Ammon's horn (tissue), 1 donor: ENCODE results near the gene FRRS1.
"Not testable (repeated sequence)": the region's sequence is repeated elsewhere in the genome, so short reads cannot be mapped to it uniquely, and the experiment has no call there.

Source experiments
- DNase-seq: peaks from one replicate; pipeline ENCODE4 v3.0.0-alpha.2; 2016; ENCODE audit warnings: low spot score

The FRRS1 gene

GRCh38 chr1:99766378-99766800 is at the start of gene FRRS1:
FRRS1 (minus strand) TSS chr1:99766635; CDS start chr1:99748768, 17,867 bp downstream.
- peak; percentile 63 for DNase-seq

GRCh38 chr1:99814373-99814900 is 48.0 kb upstream of the FRRS1 start:
- DNase-seq = no peak

- DNase-seq = no peak
Measured at GRCh38 chr1:99811747-99812146, 45.3 kb upstream of the FRRS1 start.

GRCh38 chr1:99811075-99811474 is 44.6 kb upstream of the FRRS1 start:
- no peak for DNase-seq

GRCh38 chr1:99808391-99809115 is 42.1 kb upstream of the FRRS1 start:
- DNase-seq = peak; percentile 83

GRCh38 chr1:99806882-99807281 is 40.4 kb upstream of the FRRS1 start:
- DNase-seq = no peak

- no peak for DNase-seq
Measured at GRCh38 chr1:99801584-99801983, 35.1 kb upstream of the FRRS1 start.

GRCh38 chr1:99793861-99794260 is 27.4 kb upstream of the FRRS1 start:
- not testable (repeated sequence) for DNase-seq

GRCh38 chr1:99789715-99790114 is 23.3 kb upstream of the FRRS1 start:
- no peak for DNase-seq

GRCh38 chr1:99788896-99789295 is 22.5 kb upstream of the FRRS1 start:
- no peak for DNase-seq

- no peak for DNase-seq
Measured at GRCh38 chr1:99786751-99787501, 20.5 kb upstream of the FRRS1 start.

GRCh38 chr1:99784809-99785255 is 18.4 kb upstream of the FRRS1 start:
- no peak for DNase-seq

GRCh38 chr1:99784143-99784542 is 17.7 kb upstream of the FRRS1 start:
- DNase-seq = no peak

GRCh38 chr1:99782920-99783319 is 16.5 kb upstream of the FRRS1 start:
- no peak for DNase-seq

- DNase-seq = no peak
Measured at GRCh38 chr1:99782397-99782796, 16.0 kb upstream of the FRRS1 start.

GRCh38 chr1:99781798-99782197 is 15.4 kb upstream of the FRRS1 start:
- DNase-seq = no peak

- no peak for DNase-seq
Measured at GRCh38 chr1:99777752-99778151, 11.3 kb upstream of the FRRS1 start.

GRCh38 chr1:99776120-99776519 is 9.7 kb upstream of the FRRS1 start:
- no peak for DNase-seq

GRCh38 chr1:99772809-99773208 is 6.4 kb upstream of the FRRS1 start:
- no peak for DNase-seq

- no peak for DNase-seq
Measured at GRCh38 chr1:99771513-99771918, 5.1 kb upstream of the FRRS1 start.

- no peak for DNase-seq
Measured at GRCh38 chr1:99768524-99769245, 2.2 kb upstream of the FRRS1 start.

GRCh38 chr1:99768104-99768503 is 1.7 kb upstream of the FRRS1 start:
- no peak for DNase-seq
